GM21360 (cell line): ENCODE measurements around the gene B9D1.
A peak's percentile ranks its signal among the peaks of the same experiment; 100 is the strongest.

Source experiments
- ATAC-seq: cut with Tn5 transposase; IDR thresholded peaks from one replicate; pipeline ENCODE4 v1.9.1; 2021; ENCODE audit warnings: mild to moderate bottlenecking, moderate library complexity; ENCODE audit not compliant: unreplicated experiment

The B9D1 gene

GRCh38 chr17:19362277-19363113 lies at the start of gene B9D1:
Gene B9D1 (minus strand): TSS chr17:19362723. CDS start chr17:19362569, 154 bp downstream.
- peak; percentile 77 for ATAC-seq

- no peak for ATAC-seq
Observed at GRCh38 chr17:19411631-19412030, 49.1 kb upstream of the B9D1 start.

DNA sequence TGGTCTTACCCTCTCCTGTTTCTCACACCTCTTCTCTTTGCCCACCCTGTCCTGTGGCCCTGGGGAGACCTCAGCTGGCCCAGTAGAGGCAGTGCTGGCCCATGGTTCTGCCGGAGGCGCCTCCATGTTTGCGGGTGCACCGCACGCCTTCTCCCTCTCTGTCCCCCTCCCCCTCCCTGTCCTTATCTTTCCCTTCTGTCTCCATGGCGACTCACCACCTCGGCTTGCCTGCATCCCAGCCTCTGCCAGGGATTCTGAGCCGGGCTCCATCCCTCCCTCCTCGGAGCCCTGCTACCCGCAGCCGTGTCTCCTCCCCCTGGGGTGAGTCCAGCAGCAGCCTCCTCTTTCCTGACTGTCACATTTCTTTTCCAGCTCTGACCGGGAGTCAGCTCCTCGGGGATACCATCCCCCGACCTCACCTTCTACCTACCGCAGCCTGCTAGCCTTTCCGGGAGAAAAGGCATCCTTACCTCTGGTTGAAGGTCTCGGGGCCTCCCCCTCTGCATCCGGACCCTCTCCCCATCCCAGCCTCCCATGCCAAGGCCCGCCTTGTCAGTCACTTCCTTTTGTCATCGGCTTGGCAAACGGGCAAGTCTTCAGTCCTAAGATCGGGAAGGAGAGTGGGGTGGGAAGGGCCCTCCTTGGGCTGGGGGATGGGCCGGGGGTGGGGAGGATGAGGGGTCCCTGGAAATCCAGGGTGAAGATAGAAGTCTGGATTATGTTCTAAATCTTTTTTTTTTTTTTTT lies 48.5 kb upstream of the B9D1 start, which contains the start of gene RNF112:
Gene RNF112 (plus strand): TSS at position 358 of the 746 bp plus-strand sequence. CDS start 177 bp downstream, at position 535.
- no peak for ATAC-seq

DNA sequence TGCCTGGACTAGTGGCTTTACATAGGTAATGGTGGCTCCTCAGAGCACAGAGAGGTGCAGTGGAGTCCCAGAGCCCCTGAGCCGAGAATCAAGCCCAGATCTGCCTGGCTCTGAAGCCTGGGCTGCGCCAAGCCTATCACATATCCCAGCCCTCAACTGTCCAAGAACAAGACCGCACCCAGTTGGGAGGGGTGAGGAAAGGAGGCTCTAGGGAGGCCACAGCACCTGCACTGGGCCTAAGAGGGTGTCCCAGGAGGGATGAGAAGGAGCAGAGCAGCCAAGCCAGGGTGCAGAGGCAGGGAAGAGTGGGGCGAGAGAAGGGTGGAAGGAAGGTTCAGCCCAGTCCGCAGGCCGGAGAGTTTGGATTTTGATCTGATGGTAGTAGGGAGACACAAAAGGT lies 47.6 kb upstream of the B9D1 start:
- no peak for ATAC-seq

GRCh38 chr17:19409509-19409908 lies 47.0 kb upstream of the B9D1 start:
- no peak for ATAC-seq

GRCh38 chr17:19409066-19409465 lies 46.5 kb upstream of the B9D1 start:
- ATAC-seq: no peak

GRCh38 chr17:19408346-19408710 lies 45.8 kb upstream of the B9D1 start:
- ATAC-seq: no peak

DNA sequence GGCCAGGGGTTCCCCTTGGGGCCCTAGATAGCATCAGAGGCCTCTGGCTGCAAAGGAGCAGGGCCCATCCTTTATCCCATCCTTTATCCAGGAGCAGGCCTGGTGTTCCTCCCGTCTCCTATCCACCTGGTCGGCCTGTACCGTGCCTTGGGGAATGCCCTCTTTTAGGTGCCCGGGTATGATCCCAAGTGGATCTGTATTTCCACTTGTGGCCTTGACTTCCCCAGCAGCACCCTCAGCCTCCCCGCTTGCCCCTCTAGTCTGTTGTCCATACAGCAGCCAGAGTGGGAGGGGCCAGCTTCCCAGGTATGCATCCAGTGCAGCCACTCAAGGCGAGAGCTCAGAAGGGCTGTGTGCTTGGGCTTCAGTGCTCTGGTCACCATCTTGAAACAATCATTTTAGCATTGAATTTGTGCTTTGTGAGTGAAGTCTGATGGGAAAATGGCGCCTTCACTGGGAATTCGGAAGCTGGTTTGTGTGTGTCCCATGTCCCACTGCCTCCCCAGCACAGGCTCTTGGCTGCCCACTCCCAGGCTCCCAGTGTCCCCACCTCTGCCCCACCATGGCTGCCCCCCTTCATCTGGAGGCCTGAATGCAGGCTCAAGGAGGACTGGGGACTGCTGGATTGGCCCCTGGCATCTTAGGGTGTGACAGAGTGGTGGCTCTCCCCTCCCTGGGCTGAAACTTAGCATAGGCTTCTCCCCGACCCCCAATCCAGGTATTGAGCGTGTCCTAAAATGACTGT lies 45.2 kb upstream of the B9D1 start:
- ATAC-seq: no peak

GRCh38 chr17:19405114-19405513 lies 42.6 kb upstream of the B9D1 start:
- no peak for ATAC-seq

DNA sequence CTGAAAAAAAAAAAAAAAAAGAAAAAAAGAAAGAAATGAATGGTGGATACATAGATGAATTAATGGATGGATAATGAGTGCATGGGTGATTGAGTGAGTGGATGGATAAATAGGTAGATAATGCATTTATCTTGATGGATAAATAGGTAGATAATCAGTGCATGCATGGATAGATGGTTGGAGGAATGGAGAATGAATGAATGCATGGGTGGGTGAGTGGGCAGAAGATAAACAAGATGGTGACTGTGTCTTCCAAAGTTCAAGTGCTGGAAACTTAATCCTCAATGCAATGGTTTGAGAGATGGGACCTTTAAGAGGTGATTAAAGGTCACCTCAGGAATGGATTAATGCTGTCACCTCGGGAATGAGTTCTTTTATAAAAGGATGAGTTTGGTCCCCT lies 41.7 kb upstream of the B9D1 start:
- no peak for ATAC-seq

GRCh38 chr17:19403021-19403420 lies 40.5 kb upstream of the B9D1 start:
- no peak for ATAC-seq

GRCh38 chr17:19402171-19402570 lies 39.6 kb upstream of the B9D1 start:
- ATAC-seq: no peak

DNA sequence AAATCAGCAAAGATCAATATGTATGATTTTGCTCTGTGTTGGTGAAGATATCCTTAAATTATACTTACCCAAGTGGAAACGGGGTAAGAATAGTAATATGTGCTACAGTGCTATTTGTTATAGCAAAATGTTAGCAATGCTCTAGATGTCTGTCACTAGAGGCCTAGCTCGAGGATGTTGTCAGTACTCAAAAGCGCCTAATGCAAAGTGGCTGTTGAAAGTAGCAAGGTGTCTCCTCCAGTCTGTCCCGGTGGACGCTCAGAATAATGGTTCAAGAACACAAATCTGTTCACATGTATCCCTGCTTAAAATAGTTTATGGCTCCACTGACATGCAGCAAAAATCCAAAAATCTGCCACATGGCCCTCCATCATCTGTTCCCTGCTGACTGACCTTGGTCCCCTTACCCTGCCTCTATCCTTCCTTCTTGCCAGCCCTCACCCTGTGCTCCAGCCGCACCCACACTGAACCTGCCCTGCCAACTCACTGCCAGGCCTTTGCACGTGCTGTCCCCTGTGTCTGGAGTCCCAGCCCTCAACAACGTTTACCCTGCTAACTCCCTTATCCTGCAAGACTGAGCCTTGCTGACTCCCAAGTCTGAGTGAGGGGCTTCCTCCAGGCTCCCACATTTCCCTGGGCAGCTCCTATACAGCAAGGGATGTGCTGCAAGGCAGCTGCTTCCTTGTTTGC lies 38.9 kb upstream of the B9D1 start:
- no peak for ATAC-seq

- no peak for ATAC-seq
Observed at GRCh38 chr17:19399750-19400450, 37.4 kb upstream of the B9D1 start.

DNA sequence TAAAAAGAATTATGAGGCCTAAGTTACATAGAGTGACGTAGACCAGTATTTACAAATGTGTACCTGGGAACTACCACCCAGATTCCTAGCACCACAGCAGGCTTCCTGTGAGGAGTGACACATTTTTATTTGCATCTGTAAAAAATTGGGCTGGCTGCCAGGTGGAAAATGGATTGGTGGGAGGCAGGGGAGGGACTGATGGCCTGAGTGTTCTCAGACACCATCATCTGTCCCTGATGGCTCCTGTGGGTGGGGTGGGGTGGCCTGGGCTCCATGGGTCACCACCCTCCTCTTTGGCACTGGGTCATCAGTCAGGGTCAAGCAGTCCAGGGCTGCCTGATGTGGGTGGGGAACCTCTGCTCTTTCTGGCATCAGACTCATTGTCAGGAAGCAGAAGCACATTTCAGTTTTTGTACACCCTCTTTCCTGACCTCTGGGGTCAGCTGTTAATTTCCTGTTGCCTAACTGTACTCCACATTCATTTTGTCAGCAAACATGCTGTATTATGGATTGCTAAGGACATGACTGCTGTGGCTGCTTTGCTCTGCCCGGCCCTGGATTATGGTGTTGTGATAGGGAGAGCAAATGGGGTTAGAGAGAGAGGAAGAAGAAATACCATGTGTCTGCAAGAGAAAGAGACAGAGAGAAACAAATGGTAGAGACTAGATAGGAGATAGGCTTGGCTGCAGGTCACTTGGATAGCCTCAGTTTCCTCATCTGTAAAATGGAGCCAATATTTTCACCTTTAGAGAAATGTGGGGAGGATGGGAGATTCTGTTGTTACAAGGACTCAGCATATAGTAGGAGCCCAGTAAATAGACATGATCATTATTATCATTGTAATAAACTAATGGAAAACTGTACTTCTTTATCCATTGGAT lies 36.0 kb upstream of the B9D1 start:
- no peak for ATAC-seq

DNA sequence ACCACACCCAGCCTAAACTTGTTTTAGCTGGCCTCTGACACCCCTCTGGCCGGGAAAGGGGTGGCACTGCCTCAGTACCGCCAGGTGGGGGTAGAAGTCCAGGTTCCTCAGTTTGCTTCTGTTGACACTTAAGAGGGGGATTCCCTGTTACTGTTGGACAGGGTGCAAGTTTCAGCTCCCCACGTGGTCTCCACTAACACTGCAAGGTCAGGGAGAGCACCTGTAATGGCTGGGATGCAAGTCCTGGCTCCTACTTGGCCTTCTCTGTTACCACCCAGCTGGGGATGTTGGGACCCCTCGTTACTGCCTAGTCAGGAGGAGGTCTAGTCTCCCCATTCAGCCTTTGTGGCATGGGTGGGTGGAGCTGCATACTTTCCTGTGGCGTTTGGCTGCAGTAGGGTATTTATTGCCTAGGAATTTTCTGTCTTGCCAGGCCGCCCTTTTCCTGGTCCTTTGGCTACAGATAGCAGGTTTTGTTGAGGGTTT lies 35.1 kb upstream of the B9D1 start:
- no peak for ATAC-seq

GRCh38 chr17:19392303-19392702 lies 29.8 kb upstream of the B9D1 start:
- no peak for ATAC-seq

DNA sequence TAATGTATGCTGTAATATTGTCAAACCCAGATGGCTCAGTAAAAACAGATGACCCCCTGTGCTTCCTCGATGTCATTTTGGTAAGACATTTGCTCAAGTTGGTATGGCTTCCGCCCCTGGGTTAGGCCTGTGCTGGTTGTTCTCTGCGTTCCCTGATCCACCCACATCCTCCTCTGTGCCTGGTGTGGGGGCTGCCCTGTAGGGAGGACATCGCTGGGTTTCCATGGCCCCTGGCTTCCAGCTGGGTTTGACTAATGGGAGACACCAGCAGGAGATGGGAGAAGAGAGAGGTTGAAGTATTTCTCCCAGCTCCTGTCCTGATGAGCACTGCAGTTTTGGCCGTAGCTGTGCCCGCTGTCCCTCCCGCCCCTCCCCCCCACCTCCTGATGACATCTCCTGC lies 28.9 kb upstream of the B9D1 start:
- ATAC-seq: no peak

GRCh38 chr17:19390951-19391350 lies 28.4 kb upstream of the B9D1 start:
- no peak for ATAC-seq
